NCI-H1105 treated with DMSO at 0.1 percent for 48 hours (cell line): ENCODE measurements around the gene SFN.
"Not testable (repeated sequence)": the region's sequence is repeated elsewhere in the genome, so short reads cannot be mapped to it uniquely, and the experiment has no call there.

Source experiments
- DNase-seq: peaks from one replicate; lab custom pipeline; 2025; lab: John Stamatoyannopoulos, UW

Gene SFN

DNA sequence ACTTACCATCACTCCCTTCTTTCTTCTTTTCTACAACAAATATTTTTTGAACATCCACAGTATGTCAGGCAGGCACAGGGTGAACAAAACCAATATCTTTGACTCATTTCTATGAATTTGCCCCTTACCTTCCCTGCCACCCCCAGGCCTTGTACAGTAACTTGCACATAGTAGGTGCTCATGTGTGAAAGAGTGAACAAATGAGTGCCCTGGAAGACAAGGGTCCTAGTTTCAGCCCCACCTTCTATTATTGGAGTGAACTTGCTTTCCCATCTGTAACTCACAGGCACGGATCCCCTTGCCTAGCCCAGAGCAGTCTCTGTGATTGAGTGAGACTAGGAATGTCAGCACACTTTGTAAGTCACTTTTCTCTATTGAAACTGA lies 23.6 kb upstream of the SFN start:
- DNase-seq: no peak

DNA sequence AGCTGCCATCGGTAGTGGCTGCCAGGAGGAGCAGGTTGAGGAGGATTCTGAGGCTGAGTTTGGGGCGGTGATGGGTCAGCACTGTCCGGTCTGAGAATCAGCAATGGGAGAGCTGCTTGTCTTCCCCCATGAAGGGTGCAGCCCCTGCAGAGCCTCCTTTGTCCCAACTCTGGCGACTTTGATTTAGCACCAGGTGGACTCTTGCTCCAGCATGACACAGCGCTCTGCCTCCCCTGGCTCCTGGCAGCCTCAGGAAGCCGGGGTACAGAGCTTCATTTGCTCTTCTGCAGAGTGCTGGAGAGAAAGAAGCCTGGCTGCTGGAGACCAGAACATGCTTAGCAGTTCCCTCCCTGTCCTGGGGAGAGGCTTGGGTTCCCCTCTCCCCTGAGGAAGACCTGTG lies 23.2 kb upstream of the SFN start:
- no peak for DNase-seq

DNA sequence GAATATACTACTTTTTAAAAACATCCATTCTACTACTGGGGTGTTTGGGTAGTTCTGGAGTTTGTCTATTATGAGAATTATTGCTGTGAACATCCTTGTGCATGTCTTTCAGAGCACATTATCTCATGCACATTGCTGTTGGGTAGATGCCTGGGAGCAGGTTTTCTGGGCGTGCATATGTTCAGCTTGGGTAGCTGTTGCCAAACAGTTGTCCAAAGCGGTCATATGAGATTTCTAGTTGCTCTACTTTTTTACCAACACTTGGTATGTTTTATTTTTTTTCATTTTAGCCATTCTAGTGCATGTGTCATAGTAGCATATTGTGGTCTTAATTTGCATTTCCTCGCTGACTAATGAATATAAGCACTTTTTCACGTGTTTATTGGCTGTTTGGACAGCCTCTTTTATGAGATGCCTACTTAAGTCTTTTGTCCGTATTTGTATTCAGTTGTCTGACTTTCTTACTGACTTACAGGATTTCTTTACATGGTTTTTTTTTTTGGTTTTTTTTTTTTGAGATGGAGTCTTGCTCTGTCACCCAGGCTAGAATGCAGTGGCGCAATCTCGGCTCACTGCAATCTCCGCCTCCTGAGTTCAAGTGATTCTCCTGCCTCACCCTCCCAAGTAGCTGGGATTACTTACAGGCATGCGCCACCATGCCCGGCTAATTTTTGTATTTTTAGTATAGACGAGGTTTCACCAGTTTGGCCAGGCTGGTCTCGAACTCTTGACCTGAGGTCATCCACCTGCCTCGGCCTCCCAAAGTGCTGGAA lies 18.3 kb upstream of the SFN start:
- no peak for DNase-seq

DNA sequence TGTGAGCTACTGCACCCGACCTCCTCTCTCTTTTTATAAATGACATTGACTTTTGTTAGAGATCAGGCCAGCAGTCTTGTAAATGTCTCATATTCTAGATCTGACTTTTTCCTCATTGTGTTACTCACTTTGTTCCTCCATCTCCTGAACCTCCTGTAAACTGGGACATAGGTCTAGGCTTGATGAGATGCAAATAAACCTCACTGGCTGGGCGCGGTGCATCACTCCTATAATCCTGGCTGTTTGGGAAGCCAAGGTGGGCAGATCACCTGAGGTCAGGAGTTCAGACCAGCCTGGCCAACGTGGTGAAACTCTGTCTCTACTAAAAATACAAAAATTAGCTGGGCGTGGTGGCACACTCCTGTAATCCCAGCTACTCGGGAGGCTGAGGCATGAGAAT lies 15.1 kb upstream of the SFN start:
- DNase-seq: not testable (repeated sequence)

DNA sequence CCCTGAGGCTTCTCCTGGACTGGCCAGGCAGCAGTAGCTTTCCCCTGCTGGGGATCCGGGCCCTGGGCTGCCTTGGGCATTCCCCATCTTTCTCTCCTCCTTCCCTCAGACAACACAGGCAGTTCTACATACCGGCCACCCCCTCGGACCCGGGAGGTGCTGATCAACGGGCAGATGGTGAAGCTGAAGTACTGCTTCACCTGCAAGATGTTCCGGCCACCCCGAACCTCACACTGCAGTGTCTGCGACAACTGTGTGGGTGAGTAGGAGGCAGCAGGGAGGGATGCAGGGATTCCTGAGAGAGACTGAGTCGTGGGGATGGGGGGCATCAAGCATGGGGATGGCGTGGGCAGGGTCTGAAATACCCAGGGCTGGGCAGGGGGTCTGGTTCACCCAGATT lies 14.4 kb upstream of the SFN start:
- no peak for DNase-seq

DNA sequence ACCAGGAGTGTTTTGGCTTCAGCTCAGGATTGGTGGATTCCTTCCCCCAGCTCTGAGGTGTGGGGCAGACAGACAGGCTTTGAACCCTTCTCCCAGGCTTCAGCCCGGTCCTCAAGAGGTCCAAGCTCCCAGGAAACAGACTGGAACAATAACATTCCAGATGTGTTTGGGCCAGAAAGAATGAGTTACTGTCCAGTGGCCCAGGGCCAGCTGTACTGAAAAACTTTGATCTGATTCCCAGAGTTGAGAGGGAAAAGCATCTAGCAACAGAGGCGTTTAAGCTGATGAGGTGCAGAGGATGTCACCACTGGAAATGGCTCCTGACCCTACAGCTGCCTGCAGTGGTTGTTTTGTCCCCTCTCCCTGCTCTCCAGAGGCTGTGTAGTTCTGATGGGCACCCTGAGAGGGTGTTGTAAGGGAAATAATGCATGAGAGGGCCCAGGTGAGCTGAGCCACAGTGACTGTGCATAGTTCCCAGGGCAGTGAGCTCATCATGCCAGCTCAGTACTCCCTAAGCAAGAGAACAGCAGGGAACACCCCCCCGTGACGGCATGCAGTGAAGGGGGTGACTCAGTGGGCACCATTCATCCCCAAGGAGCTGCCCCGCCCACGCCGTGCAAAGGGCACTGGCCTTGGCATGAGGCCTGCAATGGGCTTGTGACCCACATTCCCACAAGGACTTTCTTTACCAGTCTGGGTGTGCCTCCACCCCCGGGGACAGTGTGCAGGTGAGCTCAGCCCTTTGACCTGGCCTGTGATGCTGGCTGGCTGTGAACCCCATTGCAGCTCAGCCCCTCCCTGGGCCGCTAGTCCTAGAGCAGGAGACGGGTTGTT lies 13.8 kb upstream of the SFN start:
- no peak for DNase-seq

DNA sequence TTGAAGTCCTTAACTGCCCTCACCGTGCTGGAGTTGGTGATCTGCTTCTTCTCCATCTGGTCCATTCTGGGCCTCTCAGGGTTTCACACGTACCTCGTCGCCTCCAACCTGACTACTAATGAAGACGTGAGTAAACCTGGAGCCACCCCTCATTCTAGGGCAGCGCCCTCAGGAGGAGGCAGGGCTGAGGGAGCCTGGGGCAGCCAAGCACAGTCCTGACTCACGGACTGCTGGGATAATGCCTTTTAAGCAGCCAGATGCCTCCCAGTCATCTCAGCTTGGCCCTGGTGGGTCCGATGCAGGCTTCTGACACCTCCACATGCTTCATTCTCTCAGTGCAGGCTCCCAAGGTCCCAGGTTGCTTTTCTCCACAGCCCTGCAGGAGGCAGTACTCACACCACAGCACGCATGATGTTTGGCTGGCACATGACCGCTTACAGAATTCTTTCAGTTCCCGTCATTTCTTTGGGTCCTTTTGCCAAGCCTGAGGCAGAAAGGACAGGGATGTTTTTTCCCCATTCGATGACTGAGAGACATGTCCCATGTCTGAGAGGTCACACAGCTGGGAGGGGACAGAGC lies 11.8 kb upstream of the SFN start:
- no peak for DNase-seq

DNA sequence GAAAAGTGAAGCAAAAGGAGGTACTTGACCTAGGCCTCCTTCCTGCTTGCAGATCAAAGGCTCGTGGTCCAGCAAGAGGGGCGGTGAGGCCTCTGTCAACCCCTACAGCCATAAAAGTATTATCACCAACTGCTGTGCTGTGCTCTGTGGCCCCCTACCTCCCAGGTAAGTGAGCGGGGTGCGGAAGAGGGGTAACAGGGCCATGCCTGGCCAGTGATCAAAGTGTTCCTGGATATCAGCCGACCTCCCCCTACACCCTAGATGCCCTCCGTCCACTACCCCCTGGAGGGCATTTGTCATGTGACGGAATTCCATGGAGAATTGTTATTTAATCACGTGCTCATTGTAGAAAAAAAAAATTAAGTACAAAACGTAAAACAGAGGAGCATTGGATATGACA lies 10.2 kb upstream of the SFN start:
- no peak for DNase-seq

DNA sequence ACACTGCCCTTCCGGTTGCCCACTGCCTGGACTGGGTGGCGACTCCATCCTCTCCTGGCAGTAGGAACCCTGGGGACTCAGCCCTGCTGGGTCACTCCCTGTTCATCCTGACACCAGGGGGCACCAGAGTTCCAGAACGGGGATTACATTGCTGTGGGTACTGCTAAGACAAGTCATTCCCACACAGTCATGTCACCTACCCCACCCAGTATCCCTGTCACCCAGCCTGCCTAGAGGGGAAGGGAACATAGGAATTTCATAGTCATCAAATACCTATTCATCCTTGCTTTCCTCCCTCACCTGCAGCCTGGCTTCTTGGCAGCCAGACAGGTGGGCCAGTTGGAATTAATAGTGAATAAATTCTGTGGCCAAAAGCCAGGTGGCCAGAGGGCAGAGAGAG lies 9.8 kb upstream of the SFN start:
- DNase-seq: peak; percentile 57

DNA sequence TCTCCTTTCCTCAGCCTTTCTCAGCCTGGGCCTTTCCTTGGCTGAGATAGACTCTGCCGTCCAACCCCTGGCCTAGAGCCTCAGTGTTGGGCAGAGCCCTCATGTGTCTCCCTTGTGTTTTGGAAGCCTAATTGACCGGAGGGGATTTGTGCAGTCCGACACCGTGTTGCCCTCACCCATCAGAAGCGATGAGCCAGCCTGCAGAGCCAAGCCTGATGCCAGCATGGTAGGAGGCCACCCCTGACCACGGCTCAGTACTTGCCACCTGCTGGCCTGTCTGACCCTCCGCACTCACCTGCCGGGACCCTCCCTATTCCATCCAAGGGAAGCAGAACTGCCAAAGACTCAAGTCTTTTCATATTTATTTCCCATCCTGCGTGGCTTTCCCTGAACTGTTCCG lies 9.3 kb upstream of the SFN start:
- no peak for DNase-seq

DNA sequence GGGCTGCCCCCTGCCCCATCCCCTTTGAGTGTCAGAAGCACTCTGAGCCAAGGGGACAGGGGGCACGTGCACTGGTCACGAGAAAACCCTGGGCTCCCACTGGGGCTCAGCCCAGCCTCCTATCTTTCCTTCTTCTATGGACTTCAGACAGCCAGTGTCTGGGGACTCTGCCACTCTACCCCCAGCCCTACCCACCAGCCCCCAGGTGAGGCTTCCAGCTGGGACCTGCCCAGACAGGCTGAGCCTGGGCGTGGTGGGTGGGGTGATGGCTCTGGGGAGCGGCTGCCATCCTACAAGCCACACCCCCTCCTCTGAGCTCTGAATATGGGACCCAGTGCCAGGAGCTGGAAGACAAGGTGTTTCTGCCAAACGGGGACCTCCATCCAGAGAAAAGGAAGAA lies 8.0 kb upstream of the SFN start:
- peak; percentile 50 for DNase-seq

DNA sequence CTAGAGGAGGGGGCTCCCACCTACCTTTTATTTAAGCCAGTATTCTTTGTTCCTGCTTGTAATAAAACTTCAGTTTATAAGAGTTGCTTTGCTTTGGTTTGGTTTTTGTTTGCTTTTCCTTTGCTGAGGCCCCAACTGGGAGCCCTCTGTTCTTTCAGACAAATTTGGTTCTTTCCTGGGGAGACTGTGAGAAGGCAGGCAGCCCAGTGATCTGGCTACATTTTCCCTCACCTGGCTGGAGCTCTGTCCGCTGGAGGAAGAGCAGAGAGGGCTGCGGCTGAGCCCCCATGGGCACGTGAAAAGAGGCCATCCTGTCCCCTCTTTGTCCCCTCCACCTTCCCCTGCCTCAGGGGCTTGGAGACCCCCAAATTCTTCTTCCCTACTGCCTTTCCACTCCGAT lies 7.3 kb upstream of the SFN start:
- DNase-seq: no peak

DNA sequence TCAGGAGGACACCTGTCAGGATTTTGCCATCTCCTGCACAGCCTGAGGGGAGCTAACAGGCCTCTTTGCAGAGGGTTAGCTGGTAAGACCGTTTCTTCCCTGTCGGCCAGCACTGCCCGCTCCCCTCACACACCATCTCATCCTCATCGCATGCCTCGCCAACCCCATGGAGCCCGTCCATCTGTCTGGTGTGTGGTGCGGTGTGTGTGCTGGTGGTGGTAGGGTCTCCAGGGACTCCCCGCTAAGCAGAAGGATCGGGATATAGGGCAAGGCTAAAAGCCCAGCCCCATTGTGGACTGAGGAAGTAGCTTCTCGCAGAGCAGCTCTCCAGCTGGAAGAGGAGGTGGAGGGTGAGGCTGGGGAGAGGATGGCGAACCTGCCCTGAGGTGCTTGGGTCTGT lies 6.8 kb upstream of the SFN start:
- no peak for DNase-seq

DNA sequence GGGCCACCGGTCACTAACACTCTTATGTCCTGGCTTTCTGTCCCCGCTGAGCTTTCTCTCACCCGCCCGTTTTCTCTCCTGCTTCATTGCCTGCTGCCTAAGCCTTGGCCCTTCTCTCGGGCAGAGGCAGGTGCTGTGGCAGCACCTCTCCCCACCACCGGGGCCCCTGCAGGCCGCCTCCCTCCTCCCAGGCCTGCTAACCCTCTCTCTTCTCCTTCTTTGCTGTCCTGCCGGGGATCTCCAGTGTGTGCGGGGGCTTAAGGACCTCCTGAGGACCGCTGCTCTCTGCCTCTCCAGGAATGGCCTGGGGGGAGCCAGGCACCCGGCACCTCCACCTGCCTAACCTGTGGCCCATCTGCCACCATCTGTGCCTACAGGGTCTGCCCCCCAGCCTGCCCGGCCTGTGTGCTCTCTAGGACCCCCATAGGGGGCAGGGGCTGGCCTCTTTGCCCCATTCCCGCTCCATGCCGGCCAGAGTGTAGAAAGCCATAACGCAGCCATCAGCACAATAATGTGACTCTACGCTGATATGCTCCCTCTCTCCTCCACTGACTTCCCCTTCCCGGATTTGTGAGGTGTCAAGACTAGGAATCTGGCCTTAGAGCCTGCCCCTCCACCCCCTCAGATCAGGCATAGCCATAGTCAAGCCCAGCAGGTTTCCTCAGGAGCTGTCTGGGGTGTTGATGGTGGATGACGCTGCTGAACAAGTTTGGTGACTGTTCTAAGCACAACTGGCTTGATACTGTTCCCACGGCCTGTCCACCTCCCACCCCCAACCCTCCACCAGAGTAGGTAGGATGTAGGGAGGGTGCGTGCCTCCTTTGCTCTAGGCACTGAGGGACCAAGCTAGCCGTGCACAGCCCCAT lies 6.1 kb upstream of the SFN start:
- no peak for DNase-seq

DNA sequence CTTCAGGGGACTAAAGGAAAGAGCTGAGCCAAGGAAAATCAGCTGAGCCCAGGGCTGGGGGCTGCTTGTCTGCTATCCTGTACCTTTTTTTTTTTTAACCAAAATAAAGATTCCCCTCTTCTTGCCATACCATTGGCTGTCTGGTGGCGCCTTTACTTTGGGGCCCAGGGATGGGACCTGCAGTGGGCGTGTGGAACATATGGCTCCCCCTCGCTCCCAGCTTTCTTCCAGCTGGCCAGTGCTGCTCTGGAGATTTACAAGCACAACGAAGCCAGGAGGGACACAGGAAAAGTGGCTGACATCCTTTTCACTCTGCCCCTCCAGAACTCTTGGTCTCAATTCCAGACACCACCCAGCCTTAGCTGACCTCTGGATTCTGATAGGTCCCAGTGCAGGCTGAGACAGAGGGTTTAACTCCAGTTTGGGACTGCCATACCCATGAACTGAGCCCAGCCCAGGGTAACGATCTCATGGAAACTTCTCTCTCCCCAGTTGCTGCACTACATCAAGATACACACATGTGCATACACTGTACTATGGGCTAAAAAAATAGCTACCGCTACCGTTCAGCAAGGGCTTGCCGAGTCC lies 5.4 kb upstream of the SFN start:
- DNase-seq: no peak

DNA sequence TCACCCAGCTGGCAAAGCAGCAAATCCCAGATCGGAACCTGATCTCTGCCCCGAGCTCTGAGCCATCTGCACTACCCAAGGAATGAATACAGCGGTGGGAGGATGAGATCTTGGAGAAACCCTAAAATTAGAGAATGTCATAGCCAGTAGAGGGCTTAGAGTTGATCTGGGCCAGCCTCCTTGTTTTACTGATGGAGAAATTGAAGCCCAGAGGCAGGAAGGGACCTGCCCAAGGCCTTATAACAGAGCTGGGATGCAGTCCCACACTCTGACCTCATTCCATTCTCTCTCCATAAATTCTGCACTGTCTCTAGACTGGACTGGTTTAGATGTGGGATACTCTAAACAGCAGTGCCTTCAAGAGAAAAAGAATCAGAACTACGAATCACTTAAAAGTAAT lies 4.8 kb upstream of the SFN start:
- DNase-seq: no peak

DNA sequence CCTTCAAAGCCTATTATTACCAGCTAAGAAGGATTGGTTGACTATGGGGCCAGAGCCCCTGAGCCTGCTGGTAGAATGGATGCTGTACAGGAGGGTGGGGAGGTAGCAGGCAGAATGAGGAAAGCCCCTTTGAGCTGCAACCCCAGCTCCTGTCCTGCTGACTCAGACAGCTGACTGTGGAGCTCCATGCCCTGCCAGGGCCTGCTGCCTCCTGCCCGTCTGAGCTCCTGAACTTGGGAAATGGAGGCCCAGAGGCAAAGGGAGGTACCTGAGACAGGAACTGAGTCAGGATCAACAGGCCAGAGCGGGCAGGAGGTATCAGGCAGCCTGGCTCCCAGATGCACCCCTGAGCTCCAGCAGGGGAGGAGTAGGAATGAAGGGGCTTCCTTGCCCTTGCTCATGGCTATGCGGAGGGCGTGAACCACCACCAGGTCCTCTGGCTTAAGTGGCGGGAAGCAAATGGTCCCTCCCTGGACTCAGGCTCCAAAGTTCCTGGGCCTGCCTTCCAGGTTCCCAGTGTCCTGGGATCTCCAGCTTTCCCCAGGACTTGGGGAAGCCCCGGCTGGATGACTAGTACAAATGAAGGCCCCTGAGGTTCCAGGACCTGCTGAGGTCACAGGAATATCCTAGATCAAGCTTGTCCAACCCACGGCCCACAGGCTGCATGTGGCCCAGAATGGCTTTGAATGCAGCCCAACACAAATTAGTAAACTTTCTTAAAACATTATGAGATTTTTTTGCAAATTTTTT lies 3.9 kb upstream of the SFN start:
- no peak for DNase-seq

DNA sequence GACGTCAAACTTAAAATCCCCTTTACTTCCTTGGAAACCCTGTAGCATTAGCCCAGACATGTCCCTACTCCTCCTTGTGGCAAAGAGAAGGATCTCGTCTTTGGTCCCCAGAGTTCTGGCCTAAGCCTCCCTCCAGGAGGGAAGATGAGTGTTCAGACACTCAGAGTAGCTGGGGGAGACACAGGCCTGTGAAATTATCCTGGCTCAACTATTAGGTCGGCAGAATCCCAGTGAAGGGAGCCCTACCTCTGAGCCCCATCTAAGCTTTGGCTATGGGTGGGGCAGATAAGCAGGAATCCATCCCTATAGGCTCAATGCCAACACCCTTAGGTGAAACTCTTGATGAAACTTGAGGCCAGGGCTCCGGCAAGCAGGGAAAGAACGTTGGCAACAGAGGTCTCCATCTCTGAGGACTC lies 1.7 kb upstream of the SFN start:
- no peak for DNase-seq

DNA sequence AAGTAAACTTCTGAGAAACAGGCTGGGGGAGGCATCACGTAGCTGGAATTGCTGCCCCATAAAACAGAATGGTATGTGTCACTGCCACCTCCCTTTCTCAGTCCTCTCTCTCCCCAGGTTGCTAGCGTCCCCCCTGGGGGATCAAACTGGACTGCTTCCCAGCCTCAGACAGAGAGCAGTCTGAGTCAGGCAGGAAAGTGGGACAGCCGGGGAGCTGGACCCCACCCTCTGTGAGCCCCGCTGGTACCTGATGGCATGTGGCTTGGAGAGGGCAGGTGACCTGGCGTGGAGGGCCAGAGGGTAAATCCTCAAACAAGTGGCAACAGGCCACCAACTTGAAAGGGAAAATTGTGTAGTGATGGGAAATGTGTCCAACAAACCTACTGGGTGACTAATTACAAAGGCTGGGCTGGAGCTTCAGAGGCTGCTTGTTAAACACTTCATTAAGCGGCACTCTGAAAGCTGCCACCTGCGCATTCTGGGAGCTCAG lies 1.0 kb upstream of the SFN start:
- peak; percentile 12 for DNase-seq

DNA sequence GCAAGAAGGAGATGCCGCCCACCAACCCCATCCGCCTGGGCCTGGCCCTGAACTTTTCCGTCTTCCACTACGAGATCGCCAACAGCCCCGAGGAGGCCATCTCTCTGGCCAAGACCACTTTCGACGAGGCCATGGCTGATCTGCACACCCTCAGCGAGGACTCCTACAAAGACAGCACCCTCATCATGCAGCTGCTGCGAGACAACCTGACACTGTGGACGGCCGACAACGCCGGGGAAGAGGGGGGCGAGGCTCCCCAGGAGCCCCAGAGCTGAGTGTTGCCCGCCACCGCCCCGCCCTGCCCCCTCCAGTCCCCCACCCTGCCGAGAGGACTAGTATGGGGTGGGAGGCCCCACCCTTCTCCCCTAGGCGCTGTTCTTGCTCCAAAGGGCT lies 732 bp downstream of the SFN start:
- DNase-seq: no peak
